Measurements from ENCODE around the gene MLPH. TPM values are rescaled to one million over a fixed set of nuclear protein-coding genes. Genes with fewer than 3 reads are reported as not detected.
A peak's percentile ranks its signal among the peaks of the same experiment; 100 is the strongest.

The MLPH gene
- total and polyA plus RNA-seq, 4 donors, result 1.6 to 25.9 (median 22.3) TPM

DNA sequence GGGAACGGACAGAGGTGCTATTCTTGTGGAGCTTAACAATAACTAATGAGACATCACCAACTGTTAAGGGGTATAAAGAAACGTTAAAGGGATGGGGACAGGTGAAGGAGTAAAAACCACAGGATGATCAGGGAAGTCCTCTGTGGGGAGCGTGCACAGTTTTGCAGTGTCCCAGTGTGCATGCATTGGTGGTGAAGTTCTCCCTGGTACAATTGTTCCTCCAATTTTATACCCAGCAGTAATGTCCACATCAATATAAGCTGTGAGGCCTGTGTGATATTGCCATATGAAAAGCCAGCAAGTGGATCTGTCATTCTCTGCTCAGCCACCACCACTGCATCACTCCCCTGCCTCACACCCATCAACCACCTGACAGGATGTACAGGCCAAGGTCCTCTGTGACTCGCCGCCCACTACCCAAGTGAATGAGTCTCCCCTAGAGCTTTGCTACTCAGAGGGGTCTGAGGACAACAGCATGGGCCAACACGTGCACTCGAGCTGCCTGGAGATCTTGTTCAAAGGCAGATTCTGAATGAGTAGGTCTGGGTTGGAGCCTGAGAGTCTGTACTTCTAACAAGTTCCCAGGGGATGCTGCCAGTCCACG, 4.6 kb downstream of the MLPH start:
- WGBS, result 95% methylated on average over 8 of the region's 8 CpGs
- no peaks in the 10 kb centered on the region for H3K27me3 ChIP-seq (ENCODE audit: control insufficient read depth in 4 of 4, insufficient read depth in 4 of 4, low read length in 3 of 4)
- H3K36me3 ChIP-seq (ENCODE audit: control insufficient read depth in 4 of 4, insufficient read depth in 3 of 4, low read depth in 1 of 4, low read length in 3 of 4), result peaks cover 5 to 20% (median 18%) of the 10 kb centered on the region in 4 donors
- H3K4me1 ChIP-seq (ENCODE audit: control insufficient read depth in 4 of 4, insufficient read depth in 4 of 4, low read length in 3 of 4), result peaks cover 8 to 20% (median 15%) of the 10 kb centered on the region in 4 donors
- peaks cover 3 to 7% (median 5%) of the 10 kb centered on the region in 4 donors for H3K9me3 ChIP-seq (ENCODE audit: control insufficient read depth in 4 of 4, low read length in 3 of 4)
- H3K9ac ChIP-seq (ENCODE audit: low read depth in 1 of 2, low read length in 2 of 2), result no peak overlapping the region
- no peak for DNase-seq (ENCODE audit: low spot score)
- H3K4me3 ChIP-seq (ENCODE audit: low read depth in 1 of 3, low read length in 3 of 3), result peak overlapping the region in 1 of 3 donors; percentile 8
- no peak overlapping the region for H3K27ac ChIP-seq (ENCODE audit: low read depth in 1 of 2, low read length in 2 of 2)
- TF ChIP-seq HNF4A (conservative IDR thresholded peaks at IDR 0.05) (no peak), EGR1 (IDR thresholded peaks at IDR 0.05; ENCODE audit: low read depth in 2 of 2) (no peak), GABPA (IDR thresholded peaks at IDR 0.05 in 1 of 2, conservative IDR thresholded peaks at IDR 0.05 in 1 of 2) (no peak), YY1 (IDR thresholded peaks at IDR 0.05) (no peak), FOXA2 (IDR thresholded peaks at IDR 0.05) (no peak), NR2F2 (IDR thresholded peaks at IDR 0.05) (no peak), RAD21 (IDR thresholded peaks at IDR 0.05) (no peak), JUND (IDR thresholded peaks at IDR 0.05) (no peak), FOXA1 (IDR thresholded peaks at IDR 0.05) (no peak), RXRA (IDR thresholded peaks at IDR 0.05) (no peak), HNF4G (IDR thresholded peaks at IDR 0.05) (no peak), ZBTB33 (IDR thresholded peaks at IDR 0.05) (no peak), SP1 (IDR thresholded peaks at IDR 0.05) (no peak), CTCF (IDR thresholded peaks at IDR 0.05; ENCODE audit: low read depth, low read length, missing input control) (no peak), TAF1 (conservative IDR thresholded peaks at IDR 0.05) (no peak)
- TF ChIP-seq, protein P1, sequence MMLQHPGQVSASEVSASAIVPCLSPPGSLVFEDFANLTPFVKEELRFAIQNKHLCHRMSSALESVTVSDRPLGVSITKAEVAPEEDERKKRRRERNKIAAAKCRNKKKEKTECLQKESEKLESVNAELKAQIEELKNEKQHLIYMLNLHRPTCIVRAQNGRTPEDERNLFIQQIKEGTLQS (IDR thresholded peaks at IDR 0.05), result no peak
- TF ChIP-seq, protein P2, sequence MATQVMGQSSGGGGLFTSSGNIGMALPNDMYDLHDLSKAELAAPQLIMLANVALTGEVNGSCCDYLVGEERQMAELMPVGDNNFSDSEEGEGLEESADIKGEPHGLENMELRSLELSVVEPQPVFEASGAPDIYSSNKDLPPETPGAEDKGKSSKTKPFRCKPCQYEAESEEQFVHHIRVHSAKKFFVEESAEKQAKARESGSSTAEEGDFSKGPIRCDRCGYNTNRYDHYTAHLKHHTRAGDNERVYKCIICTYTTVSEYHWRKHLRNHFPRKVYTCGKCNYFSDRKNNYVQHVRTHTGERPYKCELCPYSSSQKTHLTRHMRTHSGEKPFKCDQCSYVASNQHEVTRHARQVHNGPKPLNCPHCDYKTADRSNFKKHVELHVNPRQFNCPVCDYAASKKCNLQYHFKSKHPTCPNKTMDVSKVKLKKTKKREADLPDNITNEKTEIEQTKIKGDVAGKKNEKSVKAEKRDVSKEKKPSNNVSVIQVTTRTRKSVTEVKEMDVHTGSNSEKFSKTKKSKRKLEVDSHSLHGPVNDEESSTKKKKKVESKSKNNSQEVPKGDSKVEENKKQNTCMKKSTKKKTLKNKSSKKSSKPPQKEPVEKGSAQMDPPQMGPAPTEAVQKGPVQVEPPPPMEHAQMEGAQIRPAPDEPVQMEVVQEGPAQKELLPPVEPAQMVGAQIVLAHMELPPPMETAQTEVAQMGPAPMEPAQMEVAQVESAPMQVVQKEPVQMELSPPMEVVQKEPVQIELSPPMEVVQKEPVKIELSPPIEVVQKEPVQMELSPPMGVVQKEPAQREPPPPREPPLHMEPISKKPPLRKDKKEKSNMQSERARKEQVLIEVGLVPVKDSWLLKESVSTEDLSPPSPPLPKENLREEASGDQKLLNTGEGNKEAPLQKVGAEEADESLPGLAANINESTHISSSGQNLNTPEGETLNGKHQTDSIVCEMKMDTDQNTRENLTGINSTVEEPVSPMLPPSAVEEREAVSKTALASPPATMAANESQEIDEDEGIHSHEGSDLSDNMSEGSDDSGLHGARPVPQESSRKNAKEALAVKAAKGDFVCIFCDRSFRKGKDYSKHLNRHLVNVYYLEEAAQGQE (IDR thresholded peaks at IDR 0.05), result no peak
- TF ChIP-seq, protein P3, sequence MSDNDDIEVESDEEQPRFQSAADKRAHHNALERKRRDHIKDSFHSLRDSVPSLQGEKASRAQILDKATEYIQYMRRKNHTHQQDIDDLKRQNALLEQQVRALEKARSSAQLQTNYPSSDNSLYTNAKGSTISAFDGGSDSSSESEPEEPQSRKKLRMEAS (IDR thresholded peaks at IDR 0.05), result no peak
